Kidney (tissue), 14 donors: ENCODE data around the gene AADACL2. TPM values are rescaled to one million over a fixed set of nuclear protein-coding genes. Genes with fewer than 3 reads are reported as not detected.

Experiments used
- DNase-seq, 5 donors: peaks; one replicate each; pipeline ENCODE4 v3.0.0-alpha.2; 2013 to 2020
- FAIRE-seq: peaks from 2 replicates; lab custom pipeline; 2012; peaks lifted over from hg19 to GRCh38; lab: Jason Lieb, UNC
- H3K27ac ChIP-seq, 2 donors: one replicate each; pipeline ENCODE4 v1.7.0; 2013; ENCODE audit warnings: low read depth in 2 of 2, low read length in 2 of 2, inconsistent platforms in 1 of 2
- H3K27me3 ChIP-seq: one replicate; pipeline ENCODE4 v1.7.1; 2013; ENCODE audit warnings: low read length, inconsistent platforms; ENCODE audit not compliant: control insufficient read depth, insufficient read depth
- H3K36me3 ChIP-seq, 3 donors: one replicate each; pipeline versions ENCODE4 v1.7.0 to v1.7.1; 2013; ENCODE audit warnings: low read length in 3 of 3, control low read depth in 1 of 3, inconsistent platforms in 1 of 3; ENCODE audit not compliant: insufficient read depth in 3 of 3, control insufficient read depth in 2 of 3
- H3K4me1 ChIP-seq, 3 donors: one replicate each; pipeline versions ENCODE4 v1.7.0 to v1.7.1; 2013; ENCODE audit warnings: low read length in 3 of 3, inconsistent platforms in 1 of 3, low read depth in 1 of 3; ENCODE audit not compliant: control insufficient read depth in 2 of 3, insufficient read depth in 2 of 3
- H3K4me3 ChIP-seq, 3 donors: one replicate each; pipeline versions ENCODE4 v1.7.0 to v1.8.1; 2013; ENCODE audit warnings: low read length in 3 of 3, control low read depth in 1 of 3, inconsistent platforms in 1 of 3
- H3K9ac ChIP-seq, 3 donors: one replicate each; pipeline versions ENCODE4 v1.7.0 to v1.7.1; 2013; ENCODE audit warnings: low read length in 3 of 3, control low read depth in 1 of 3, inconsistent platforms in 1 of 3
- H3K9me3 ChIP-seq, 3 donors: one replicate each; pipeline versions ENCODE4 v1.7.0 to v1.7.1; 2013; ENCODE audit warnings: low read length in 3 of 3, control low read depth in 1 of 3, inconsistent platforms in 1 of 3; ENCODE audit not compliant: control insufficient read depth in 2 of 3, insufficient read depth in 1 of 3
- intact Hi-C: fragments of 100-400 bp; cut with DNase I; formaldehyde crosslinking; loops from one replicate; pipeline ENCODE4 v1.11.1; 2022
- polyA plus RNA-seq: library from polyadenylated mRNA; stranded (reverse); fragments of 350-450 nt; fragmentation: Illumina TruSeq; extraction: RNeasy Lipid Tissue Mini Kit (QIAGEN cat#74804); gene quantifications from one replicate; pipeline ENCODE4 v1.2.3, GENCODE V29; 2014; ENCODE audit warnings: low read depth, low replicate concordance; ENCODE audit not compliant: insufficient read depth
- total RNA-seq: library from RNA; stranded (reverse); fragmentation: NEBNext Ultra II Directional; extraction: Animal tissue kit (Norgen Biotek cat#: 25700); gene quantifications from one replicate; pipeline ENCODE4 v1.2.1, GENCODE V29; 2021
- TF ChIP-seq, protein P1 (sequence below): IDR thresholded peaks from 3 replicates; pipeline ENCODE4 v1.5.1; 2012; ENCODE audit warnings: mild to moderate bottlenecking, moderate library complexity, borderline replicate concordance; ENCODE audit not compliant: insufficient read depth; ENCODE audit errors: extremely low read depth
- donor health status: control.
- donor health status: control.
- donor health status: control.
- donor health status: control.
- donor health status: control.
- donor health status: DM: yes; HTN: yes; CAD: no.
- donor health status: Normal renal cell carcinoma (clear cell type).

The AADACL2 gene
- total and polyA plus RNA-seq, 2 donors from 2014 or later: not detected

DNA sequence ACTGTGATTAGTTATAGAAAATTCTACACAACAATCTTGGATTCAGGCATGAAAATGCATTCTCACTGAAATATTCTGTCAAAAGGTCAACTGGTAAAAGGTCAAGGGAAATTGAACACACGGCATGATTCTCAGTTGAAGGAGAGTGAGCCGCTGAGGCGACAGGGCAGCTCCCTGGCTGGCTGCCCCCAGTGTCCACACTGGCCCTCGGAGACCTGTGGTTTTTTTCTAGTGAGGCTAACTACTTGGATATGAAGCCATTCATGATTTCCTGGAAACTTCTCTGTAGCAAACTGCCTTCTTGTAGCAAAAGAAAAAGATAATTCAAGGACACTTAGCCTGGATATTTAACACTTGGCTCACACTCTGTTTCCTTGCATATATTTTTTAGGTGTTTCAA is 37.2 kb downstream of the AADACL2 start:
- Histone ChIP-seq H3K27me3 (no peaks in the 10 kb centered on the region), H3K9me3 (no peaks in the 10 kb centered on the region), H3K9ac (no peak overlapping the region), H3K27ac (no peak overlapping the region), H3K36me3 (no peaks in the 10 kb centered on the region), H3K4me3 (no peak overlapping the region), H3K4me1 (peaks cover 0 to 6% (median 2%) of the 10 kb centered on the region in 3 donors)
- TF ChIP-seq, protein P1, sequence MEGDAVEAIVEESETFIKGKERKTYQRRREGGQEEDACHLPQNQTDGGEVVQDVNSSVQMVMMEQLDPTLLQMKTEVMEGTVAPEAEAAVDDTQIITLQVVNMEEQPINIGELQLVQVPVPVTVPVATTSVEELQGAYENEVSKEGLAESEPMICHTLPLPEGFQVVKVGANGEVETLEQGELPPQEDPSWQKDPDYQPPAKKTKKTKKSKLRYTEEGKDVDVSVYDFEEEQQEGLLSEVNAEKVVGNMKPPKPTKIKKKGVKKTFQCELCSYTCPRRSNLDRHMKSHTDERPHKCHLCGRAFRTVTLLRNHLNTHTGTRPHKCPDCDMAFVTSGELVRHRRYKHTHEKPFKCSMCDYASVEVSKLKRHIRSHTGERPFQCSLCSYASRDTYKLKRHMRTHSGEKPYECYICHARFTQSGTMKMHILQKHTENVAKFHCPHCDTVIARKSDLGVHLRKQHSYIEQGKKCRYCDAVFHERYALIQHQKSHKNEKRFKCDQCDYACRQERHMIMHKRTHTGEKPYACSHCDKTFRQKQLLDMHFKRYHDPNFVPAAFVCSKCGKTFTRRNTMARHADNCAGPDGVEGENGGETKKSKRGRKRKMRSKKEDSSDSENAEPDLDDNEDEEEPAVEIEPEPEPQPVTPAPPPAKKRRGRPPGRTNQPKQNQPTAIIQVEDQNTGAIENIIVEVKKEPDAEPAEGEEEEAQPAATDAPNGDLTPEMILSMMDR: no peak
- DNase-seq (peak in 2 of 5 donors; percentile 32 to 74), FAIRE-seq (no peak)
- intact Hi-C loops: no loop called here

DNA sequence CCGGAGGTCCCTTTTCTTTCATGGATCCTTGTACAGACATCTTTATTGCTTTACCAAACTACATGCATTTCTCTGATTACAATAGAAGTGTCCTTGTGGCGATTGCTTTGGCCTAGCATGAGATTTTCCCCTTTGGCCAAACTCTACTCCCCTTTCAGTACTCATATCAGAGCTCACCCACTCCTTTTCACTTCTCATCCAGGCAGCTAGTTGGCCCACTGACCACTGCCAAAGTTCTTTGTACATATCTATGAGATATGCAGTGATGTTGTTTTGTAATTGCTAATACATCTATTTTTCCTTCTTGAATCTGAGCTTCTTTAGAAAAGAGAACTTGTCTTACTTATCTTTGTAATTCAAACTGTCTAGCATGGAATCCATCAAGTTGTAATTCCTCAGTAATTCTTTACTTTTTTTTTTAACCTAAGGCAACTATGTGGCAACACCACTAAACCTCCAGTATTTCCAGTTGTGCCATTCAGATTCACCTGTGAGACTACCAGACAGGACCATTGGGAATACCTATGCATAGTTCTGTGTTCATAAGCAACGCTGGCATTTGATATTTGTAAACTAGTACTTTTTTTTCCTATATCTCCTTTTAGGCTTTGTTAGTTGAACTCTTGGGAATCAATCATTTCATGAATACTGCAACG is 39.2 kb downstream of the AADACL2 start:
- H3K27ac ChIP-seq: no peak overlapping the region
- no peaks in the 10 kb centered on the region for H3K36me3 ChIP-seq
- H3K9ac ChIP-seq: no peak overlapping the region
- TF ChIP-seq, protein P1: no peak
- DNase-seq: no peak
- H3K27me3 ChIP-seq: no peaks in the 10 kb centered on the region
- H3K4me3 ChIP-seq: no peak overlapping the region
- FAIRE-seq: no peak
- H3K9me3 ChIP-seq: no peaks in the 10 kb centered on the region
- intact Hi-C loops: no loop called here
- peaks cover 0 to 6% (median 2%) of the 10 kb centered on the region in 3 donors for H3K4me1 ChIP-seq

DNA sequence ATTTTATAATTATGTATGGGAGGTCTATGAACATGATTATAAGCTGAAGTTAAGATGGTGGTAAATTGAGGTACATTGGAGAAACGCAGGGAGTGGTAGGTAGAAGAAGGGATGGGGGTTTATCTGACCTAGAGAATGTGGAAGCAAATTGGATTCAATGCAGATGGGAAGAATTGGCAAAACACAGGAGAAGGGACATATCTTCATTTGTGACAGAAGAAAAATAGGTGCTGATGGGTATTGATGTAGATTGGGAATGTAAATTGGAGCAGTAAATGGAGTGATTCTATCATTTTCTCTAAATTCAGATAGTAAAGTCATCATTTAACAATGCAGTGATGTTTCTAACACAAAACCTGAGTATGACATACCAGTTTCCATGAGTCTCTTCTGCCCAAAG is 40.5 kb downstream of the AADACL2 start:
- Histone ChIP-seq H3K27ac (no peak overlapping the region), H3K27me3 (no peaks in the 10 kb centered on the region), H3K4me1 (peaks cover 0 to 6% (median 2%) of the 10 kb centered on the region in 3 donors), H3K36me3 (no peaks in the 10 kb centered on the region), H3K9me3 (no peaks in the 10 kb centered on the region), H3K4me3 (no peak overlapping the region), H3K9ac (no peak overlapping the region)
- no peak for DNase-seq
- intact Hi-C loops: no loop called here
- no peak for FAIRE-seq
- TF ChIP-seq, protein P1: no peak
